Thyroid gland (tissue), 4 donors: ENCODE measurements around the gene LSM14A. TPM values are rescaled to one million over a fixed set of nuclear protein-coding genes. Genes with fewer than 3 reads are reported as not detected.
"Not testable (repeated sequence)": the region's sequence is repeated elsewhere in the genome, so short reads cannot be mapped to it uniquely, and the experiment has no call there.

Experiments used
- DNase-seq, 2 donors: peaks; one replicate each; pipeline ENCODE4 v3.0.0-alpha.2; 2019
- H3K27ac ChIP-seq, 3 donors: fragments of 200-600 bp; sonication (generic); 1 replicate in 2 of 3; 2 replicates in 1 of 3; pipeline ENCODE4 v1.5.1; 2016 to 2019; ENCODE audit warnings: mild to moderate bottlenecking in 1 of 3, moderate library complexity in 1 of 3
- H3K27me3 ChIP-seq: fragments of 200-600 bp; sonication (generic); one replicate; pipeline ENCODE4 v1.5.1; 2019
- H3K36me3 ChIP-seq, 2 donors: fragments of 200-600 bp; sonication (generic); one replicate each; pipeline ENCODE4 v1.5.1; 2016 to 2019
- H3K4me1 ChIP-seq, 2 donors: fragments of 200-600 bp; sonication (generic); one replicate each; pipeline ENCODE4 v1.5.1; 2017 to 2019
- H3K4me3 ChIP-seq, 3 donors: fragments of 200-600 bp; sonication (generic); replicated peaks in 1 of 3; 1 replicate in 2 of 3; 2 replicates in 1 of 3; pipeline ENCODE4 v1.5.1; 2016; ENCODE audit warnings: mild to moderate bottlenecking in 1 of 3
- H3K9me3 ChIP-seq: fragments of 200-600 bp; sonication (generic); one replicate; pipeline ENCODE4 v1.5.1; 2017
- POLR2A ChIP-seq, 2 donors: fragments of 450-650 bp; IDR thresholded peaks; one replicate each; pipeline ENCODE4 v1.6.1; 2017; ENCODE audit warnings: antibody characterized with exemption in 2 of 2, mild to moderate bottlenecking in 2 of 2, moderate library complexity in 1 of 2
- WGBS, 2 donors: methylation state at CpG; one replicate each; pipeline ENCODE4 v1.1.5; 2017; 5-methylcytosine and 5-hydroxymethylcytosine counted together
- intact Hi-C: fragments of 100-400 bp; cut with DNase I; formaldehyde crosslinking; loops from one replicate; pipeline ENCODE4 v1.15.1; 2023
- total RNA-seq, 4 donors: library from RNA; depleted of rRNA; stranded (reverse); fragments of >200 nt; gene quantifications; one replicate each; pipeline ENCODE4 v1.2.3, GENCODE V29; 2016
- TF ChIP-seq, protein P1 (sequence below), 6 experiments: fragments of 200-600 bp in 3 of 6; fragments of 450-650 bp in 3 of 6; sonication (generic) in 3 of 6; IDR thresholded peaks; one replicate each; pipeline ENCODE4 v1.5.1; 2016 to 2019; ENCODE audit warnings: antibody characterized with exemption in 6 of 6, mild to moderate bottlenecking in 2 of 6, inconsistent platforms in 1 of 6, moderate library complexity in 1 of 6

Gene LSM14A
- total RNA-seq, 4 donors from 2014 or later = 137 to 253 (median 168) TPM

- WGBS, 2 donors = 63 to 77% methylated on average over 13 of the region's 13 CpGs
- Histone ChIP-seq H3K36me3 (no peaks in the 10 kb centered on the region), H3K4me3 (no peak overlapping the region), H3K4me1 (no peaks in the 10 kb centered on the region), H3K9me3 (no peaks in the 10 kb centered on the region), H3K27me3 (no peaks in the 10 kb centered on the region), H3K27ac (no peak overlapping the region)
- peak; percentile 35 to 36 for DNase-seq
- intact Hi-C loops = no loop called here
- TF ChIP-seq POLR2A (IDR thresholded peaks at IDR 0.05) = no peak
- TF ChIP-seq, protein P1, sequence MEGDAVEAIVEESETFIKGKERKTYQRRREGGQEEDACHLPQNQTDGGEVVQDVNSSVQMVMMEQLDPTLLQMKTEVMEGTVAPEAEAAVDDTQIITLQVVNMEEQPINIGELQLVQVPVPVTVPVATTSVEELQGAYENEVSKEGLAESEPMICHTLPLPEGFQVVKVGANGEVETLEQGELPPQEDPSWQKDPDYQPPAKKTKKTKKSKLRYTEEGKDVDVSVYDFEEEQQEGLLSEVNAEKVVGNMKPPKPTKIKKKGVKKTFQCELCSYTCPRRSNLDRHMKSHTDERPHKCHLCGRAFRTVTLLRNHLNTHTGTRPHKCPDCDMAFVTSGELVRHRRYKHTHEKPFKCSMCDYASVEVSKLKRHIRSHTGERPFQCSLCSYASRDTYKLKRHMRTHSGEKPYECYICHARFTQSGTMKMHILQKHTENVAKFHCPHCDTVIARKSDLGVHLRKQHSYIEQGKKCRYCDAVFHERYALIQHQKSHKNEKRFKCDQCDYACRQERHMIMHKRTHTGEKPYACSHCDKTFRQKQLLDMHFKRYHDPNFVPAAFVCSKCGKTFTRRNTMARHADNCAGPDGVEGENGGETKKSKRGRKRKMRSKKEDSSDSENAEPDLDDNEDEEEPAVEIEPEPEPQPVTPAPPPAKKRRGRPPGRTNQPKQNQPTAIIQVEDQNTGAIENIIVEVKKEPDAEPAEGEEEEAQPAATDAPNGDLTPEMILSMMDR (IDR thresholded peaks at IDR 0.05) = no peak
These were observed 72.5 kb downstream of the LSM14A start for GRCh38 chr19:34244611-34245299.

DNA sequence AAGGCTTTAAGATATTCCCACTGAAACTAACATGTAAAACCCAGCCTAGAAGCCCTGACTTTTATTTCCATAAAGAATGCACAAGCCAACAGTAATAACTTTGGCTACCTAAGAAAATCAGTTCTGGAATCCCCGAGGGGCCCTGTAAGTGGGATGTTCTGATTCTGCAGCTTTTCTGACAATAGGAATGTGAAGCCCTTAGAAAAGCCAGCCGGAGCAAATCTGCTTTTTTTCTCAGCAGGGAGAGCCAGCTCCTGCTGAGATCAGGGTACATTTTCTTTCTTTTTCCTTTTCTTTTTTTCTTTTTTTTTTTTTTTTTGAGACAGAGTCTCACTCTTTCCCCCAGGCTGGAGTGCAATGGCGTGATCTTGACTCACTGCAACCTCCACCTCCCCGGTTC, 74.0 kb downstream of the LSM14A start:
- H3K27me3 ChIP-seq = no peaks in the 10 kb centered on the region
- no peak overlapping the region for H3K27ac ChIP-seq
- 58 to 69% methylated on average over 4 of the region's 4 CpGs for WGBS, 2 donors
- no peak overlapping the region for H3K4me3 ChIP-seq
- no peak for TF ChIP-seq POLR2A (IDR thresholded peaks at IDR 0.05)
- TF ChIP-seq, protein P1 (IDR thresholded peaks at IDR 0.05) = no peak
- H3K36me3 ChIP-seq = no peaks in the 10 kb centered on the region
- no peaks in the 10 kb centered on the region for H3K9me3 ChIP-seq
- no peaks in the 10 kb centered on the region for H3K4me1 ChIP-seq
- no peak for DNase-seq
- intact Hi-C loops = no loop called here

- Histone ChIP-seq H3K27me3 (no peaks in the 10 kb centered on the region), H3K4me1 (peaks cover 0 to 5% of the 10 kb centered on the region in 2 donors), H3K9me3 (no peaks in the 10 kb centered on the region), H3K4me3 (no peak overlapping the region), H3K27ac (no peak overlapping the region), H3K36me3 (no peaks in the 10 kb centered on the region)
- 82 to 94% methylated on average over 4 of the region's 4 CpGs for WGBS, 2 donors
- TF ChIP-seq POLR2A (IDR thresholded peaks at IDR 0.05) = no peak
- TF ChIP-seq, protein P1 (IDR thresholded peaks at IDR 0.05) = no peak
- no peak for DNase-seq
- intact Hi-C loops = no loop called here
These were observed 76.6 kb downstream of the LSM14A start for GRCh38 chr19:34248941-34249340.

GRCh38 chr19:34253167-34253566, 80.9 kb downstream of the LSM14A start:
- H3K4me3 ChIP-seq, DNase-seq, H3K36me3 ChIP-seq, H3K27me3 ChIP-seq, H3K9me3 ChIP-seq, H3K27ac ChIP-seq: not testable (repeated sequence)
- intact Hi-C loops = loop anchor here (10.0 kb wide), 1 partner anchor 82 kb away; no protein-coding TSS in a partner anchor
- H3K4me1 ChIP-seq = peaks cover 5 to 21% of the 10 kb centered on the region in 2 donors
- WGBS, 2 donors = 86% methylated on average over 14 of the region's 14 CpGs

DNA sequence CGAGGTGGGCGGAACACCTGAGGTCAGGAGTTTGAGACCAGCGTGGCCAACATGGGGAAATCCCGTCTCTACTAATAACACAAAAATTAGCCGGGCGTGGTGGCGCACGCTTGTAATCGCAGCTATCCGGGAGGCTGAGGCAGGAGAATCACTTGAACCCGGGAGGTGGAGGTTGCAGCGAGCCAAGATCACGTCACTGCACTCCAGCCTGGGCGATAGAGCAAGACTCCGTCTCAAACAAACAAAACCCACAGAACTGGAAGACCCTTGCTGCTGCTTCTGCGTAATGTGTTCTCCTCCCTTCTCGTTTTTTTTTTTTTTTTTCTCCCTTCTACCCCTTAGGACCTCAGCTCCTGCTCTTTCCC, 81.4 kb downstream of the LSM14A start:
- H3K4me1 ChIP-seq = peaks cover 5 to 21% of the 10 kb centered on the region in 2 donors
- H3K9me3 ChIP-seq, H3K36me3 ChIP-seq, H3K27me3 ChIP-seq: not testable (repeated sequence)
- WGBS, 2 donors = 35 to 42% methylated on average over 17 of the region's 17 CpGs
- peak overlapping the region; percentile 51 to 98 (median 87) for H3K4me3 ChIP-seq
- peak overlapping the region; percentile 93 to 98 (median 96) for H3K27ac ChIP-seq
- DNase-seq = peak; percentile 28 to 34
- intact Hi-C loops = loop anchor here (10.0 kb wide), 1 partner anchor 81 kb away; no protein-coding TSS in a partner anchor

DNA sequence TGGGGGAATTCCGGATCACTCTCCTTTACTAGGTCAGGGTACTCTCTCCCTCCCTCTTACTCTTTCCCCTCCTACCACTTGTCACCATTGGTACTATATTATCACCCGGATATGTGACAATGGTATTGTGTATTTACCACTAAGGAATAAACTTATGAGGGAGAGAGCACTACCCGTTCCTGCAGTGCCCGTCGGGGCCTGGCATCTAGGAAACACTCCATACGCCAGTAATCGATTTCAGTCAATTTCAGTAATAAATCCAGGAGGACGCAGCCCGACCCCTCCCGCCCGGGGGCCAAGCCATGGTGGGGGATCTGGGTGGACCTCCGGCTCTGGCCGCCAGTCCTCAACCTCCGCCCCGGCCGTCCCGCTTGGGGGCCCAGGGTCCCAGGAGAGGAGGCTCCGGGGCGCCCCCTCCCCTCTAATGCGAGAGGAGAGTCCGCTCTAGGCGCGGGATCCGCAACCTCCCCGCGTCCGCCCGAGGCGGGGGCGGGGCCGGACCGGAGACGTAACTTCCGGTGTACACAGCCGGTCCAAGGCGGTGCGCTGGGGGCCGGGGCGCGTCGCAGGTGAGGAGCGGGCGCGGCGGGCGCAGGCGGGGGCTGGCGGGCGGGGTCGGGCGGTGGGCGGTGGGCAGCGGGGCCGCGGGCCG, 81.9 kb downstream of the LSM14A start, which contains the start of gene GARRE1:
Gene GARRE1 (plus strand): TSS at position 509 of the 652 bp plus-strand sequence. CDS start 45,920 bp downstream, outside the sequence.
- Histone ChIP-seq H3K9me3 (no peaks in the 10 kb centered on the region), H3K4me3 (peak within 1 kb of the TSS; percentile 81 to 98 (median 87)), H3K4me1 (peaks cover 5 to 21% of the 10 kb centered on the region in 2 donors), H3K36me3 (no peaks in the 10 kb centered on the region), H3K27ac (peak within 1 kb of the TSS; percentile 93 to 98 (median 96)), H3K27me3 (no peaks in the 10 kb centered on the region)
- intact Hi-C loops = loop anchor here (10.0 kb wide), 1 partner anchor 81 kb away; no protein-coding TSS in a partner anchor
- TF ChIP-seq POLR2A (IDR thresholded peaks at IDR 0.05) = peak in 1 of 2 donors; percentile 89
- TF ChIP-seq, protein P1 (IDR thresholded peaks at IDR 0.05) = no peak
- DNase-seq = peak; percentile 89 to 91
- 2 to 3% methylated on average over 8 to 11 of the region's 56 CpGs for WGBS, 2 donors
